SK-N-SH (cell line): Measurements from ENCODE around the gene PDCL2.

Source experiments
- EP300 ChIP-seq, 2 experiments: IDR thresholded peaks; 2 replicates each; pipeline versions ENCODE4 v1.4.0 to v1.6.1; 2012; ENCODE audit warnings: borderline replicate concordance in 1 of 2, low read depth in 1 of 2, low read length in 1 of 2
- MEF2A ChIP-seq: IDR thresholded peaks from 2 replicates; pipeline ENCODE4 v1.4.0; 2012; ENCODE audit warnings: low read depth, borderline replicate concordance
- NFIC ChIP-seq: IDR thresholded peaks from 2 replicates; pipeline ENCODE4 v1.4.0; 2012; ENCODE audit warnings: borderline replicate concordance
- REST ChIP-seq: IDR thresholded peaks from 2 replicates; pipeline ENCODE4 v1.6.1; 2012; ENCODE audit warnings: mild to moderate bottlenecking, low read depth, low read length, moderate library complexity

GRCh38 chr4:55633903-55634302 lies 41.9 kb upstream of the PDCL2 start:
- no peak for TF ChIP-seq NFIC
- no peak for TF ChIP-seq EP300 (IDR thresholded peaks at IDR 0.05; ENCODE audit: borderline replicate concordance in 1 of 2, low read depth in 1 of 2, low read length in 1 of 2)
- no peak for TF ChIP-seq REST
- TF ChIP-seq MEF2A: no peak
